ENCODE measurements around the gene CUX1.

The CUX1 gene

GRCh38 chr7:102239206-102239820 is 421.9 kb downstream of the CUX1 start:
- DNase-seq (ENCODE audit: low read depth) = no peak
- no peak for TF ChIP-seq CTCF (IDR thresholded peaks at IDR 0.05; ENCODE audit: insufficient read depth, low read depth, low read length, missing control alignments)
- H3K4me3 ChIP-seq (ENCODE audit: low read length) = no peak overlapping the region

- no peak overlapping the region for H3K4me3 ChIP-seq (ENCODE audit: low read length)
- DNase-seq (ENCODE audit: low read depth) = no peak
- TF ChIP-seq CTCF (IDR thresholded peaks at IDR 0.05; ENCODE audit: insufficient read depth, low read depth, low read length, missing control alignments) = no peak
Measured at GRCh38 chr7:102241431-102241830, 424.0 kb downstream of the CUX1 start.

GRCh38 chr7:102244601-102245000 is 427.2 kb downstream of the CUX1 start:
- no peak for TF ChIP-seq CTCF (IDR thresholded peaks at IDR 0.05; ENCODE audit: insufficient read depth, low read depth, low read length, missing control alignments)
- no peak overlapping the region for H3K4me3 ChIP-seq (ENCODE audit: low read length)
- peak; percentile 39 for DNase-seq (ENCODE audit: low read depth)

GRCh38 chr7:102248081-102248455 is 430.6 kb downstream of the CUX1 start:
- no peak for DNase-seq (ENCODE audit: low read depth)
- H3K4me3 ChIP-seq (ENCODE audit: low read length) = no peak overlapping the region
- TF ChIP-seq CTCF (IDR thresholded peaks at IDR 0.05; ENCODE audit: insufficient read depth, low read depth, low read length, missing control alignments) = no peak

- no peak for DNase-seq (ENCODE audit: low read depth)
- TF ChIP-seq CTCF (IDR thresholded peaks at IDR 0.05; ENCODE audit: insufficient read depth, low read depth, low read length, missing control alignments) = no peak
- H3K4me3 ChIP-seq (ENCODE audit: low read length) = no peak overlapping the region
Measured at GRCh38 chr7:102248456-102249395, 431.3 kb downstream of the CUX1 start.

GRCh38 chr7:102251531-102252365 is 434.3 kb downstream of the CUX1 start:
- H3K4me3 ChIP-seq (ENCODE audit: low read length) = no peak overlapping the region
- DNase-seq (ENCODE audit: low read depth) = no peak
- no peak for TF ChIP-seq CTCF (IDR thresholded peaks at IDR 0.05; ENCODE audit: insufficient read depth, low read depth, low read length, missing control alignments)

Measured in epithelial cell of esophagus (primary cell).